NOMO-1 treated with DMSO at 0.1 percent for 48 hours (cell line): ENCODE measurements around the gene ARHGAP15.

Experiments
- DNase-seq: peaks from one replicate; lab custom pipeline; 2025; ENCODE audit not compliant: unreplicated experiment; lab: John Stamatoyannopoulos, UW

The ARHGAP15 gene

GRCh38 chr2:143608758-143609157 lies 479.5 kb downstream of the ARHGAP15 start:
- no peak for DNase-seq

GRCh38 chr2:143611336-143611735 lies 482.1 kb downstream of the ARHGAP15 start:
- DNase-seq: no peak

GRCh38 chr2:143615562-143615961 lies 486.3 kb downstream of the ARHGAP15 start:
- no peak for DNase-seq

GRCh38 chr2:143616452-143616851 lies 487.2 kb downstream of the ARHGAP15 start:
- no peak for DNase-seq

- no peak for DNase-seq
These were observed 488.7 kb downstream of the ARHGAP15 start for GRCh38 chr2:143617803-143618415.

- DNase-seq: no peak
These were observed 492.9 kb downstream of the ARHGAP15 start for GRCh38 chr2:143622106-143622505.

GRCh38 chr2:143623231-143623908 lies 494.2 kb downstream of the ARHGAP15 start:
- DNase-seq: no peak

GRCh38 chr2:143623909-143624260 lies 494.7 kb downstream of the ARHGAP15 start:
- DNase-seq: no peak

GRCh38 chr2:143629340-143629739 lies 500.1 kb downstream of the ARHGAP15 start:
- no peak for DNase-seq

- DNase-seq: no peak
These were observed 503.6 kb downstream of the ARHGAP15 start for GRCh38 chr2:143632751-143633374.

- no peak for DNase-seq
These were observed 504.2 kb downstream of the ARHGAP15 start for GRCh38 chr2:143633419-143633818.

- no peak for DNase-seq
These were observed 506.1 kb downstream of the ARHGAP15 start for GRCh38 chr2:143635302-143635701.

GRCh38 chr2:143635936-143636335 lies 506.7 kb downstream of the ARHGAP15 start:
- DNase-seq: no peak

GRCh38 chr2:143640826-143641225 lies 511.6 kb downstream of the ARHGAP15 start:
- no peak for DNase-seq

- DNase-seq: no peak
These were observed 516.9 kb downstream of the ARHGAP15 start for GRCh38 chr2:143645921-143646645.

GRCh38 chr2:143649226-143649740 lies 520.1 kb downstream of the ARHGAP15 start:
- no peak for DNase-seq

GRCh38 chr2:143652692-143653091 lies 523.5 kb downstream of the ARHGAP15 start:
- no peak for DNase-seq

- no peak for DNase-seq
These were observed 539.0 kb downstream of the ARHGAP15 start for GRCh38 chr2:143668234-143668633.

- DNase-seq: peak; percentile 42
These were observed 544.8 kb downstream of the ARHGAP15 start for GRCh38 chr2:143674051-143674450.

GRCh38 chr2:143675021-143675420 lies 545.8 kb downstream of the ARHGAP15 start:
- DNase-seq: no peak

GRCh38 chr2:143679617-143680016 lies 550.4 kb downstream of the ARHGAP15 start:
- DNase-seq: no peak
